HG03342 (cell line): ENCODE results near the gene KLF7.

ENCODE experiments used
- ATAC-seq: cut with Tn5 transposase; IDR thresholded peaks from one replicate; pipeline ENCODE4 v1.9.1; 2021; ENCODE audit warnings: mild to moderate bottlenecking, moderate library complexity; ENCODE audit not compliant: unreplicated experiment

KLF7 gene

GRCh38 chr2:207097278-207097677 lies 68.5 kb downstream of the KLF7 start:
- no peak for ATAC-seq

- no peak for ATAC-seq
Observed at GRCh38 chr2:207095963-207096362, 69.8 kb downstream of the KLF7 start.

- ATAC-seq: no peak
Observed at GRCh38 chr2:207093234-207093633, 72.5 kb downstream of the KLF7 start.

GRCh38 chr2:207092818-207093217 lies 72.9 kb downstream of the KLF7 start:
- no peak for ATAC-seq

GRCh38 chr2:207091928-207092327 lies 73.8 kb downstream of the KLF7 start:
- ATAC-seq: no peak

GRCh38 chr2:207091176-207091575 lies 74.6 kb downstream of the KLF7 start:
- no peak for ATAC-seq

- no peak for ATAC-seq
Observed at GRCh38 chr2:207090389-207090788, 75.4 kb downstream of the KLF7 start.

- ATAC-seq: no peak
Observed at GRCh38 chr2:207088839-207089238, 76.9 kb downstream of the KLF7 start.

GRCh38 chr2:207088276-207088675 lies 77.5 kb downstream of the KLF7 start:
- no peak for ATAC-seq

- ATAC-seq: no peak
Observed at GRCh38 chr2:207087046-207087902, 78.5 kb downstream of the KLF7 start.

- ATAC-seq: no peak
Observed at GRCh38 chr2:207086136-207086535, 79.6 kb downstream of the KLF7 start.

- ATAC-seq: no peak
Observed at GRCh38 chr2:207085110-207085509, 80.6 kb downstream of the KLF7 start.

GRCh38 chr2:207083361-207084110 lies 82.2 kb downstream of the KLF7 start:
- ATAC-seq: no peak

GRCh38 chr2:207082619-207083018 lies 83.1 kb downstream of the KLF7 start:
- ATAC-seq: no peak

GRCh38 chr2:207078186-207078798 lies 87.5 kb downstream of the KLF7 start:
- ATAC-seq: no peak

GRCh38 chr2:207077266-207077665 lies 88.5 kb downstream of the KLF7 start:
- ATAC-seq: no peak

GRCh38 chr2:207075456-207075855 lies 90.3 kb downstream of the KLF7 start:
- no peak for ATAC-seq

GRCh38 chr2:207073801-207074678 lies 91.7 kb downstream of the KLF7 start:
- ATAC-seq: peak; percentile 42

GRCh38 chr2:207073412-207073800 lies 92.3 kb downstream of the KLF7 start:
- ATAC-seq: peak; percentile 14

GRCh38 chr2:207072571-207072970 lies 93.2 kb downstream of the KLF7 start:
- ATAC-seq: no peak

- ATAC-seq: no peak
Observed at GRCh38 chr2:207071820-207072219, 93.9 kb downstream of the KLF7 start.
